IMR-90 (cell line): Measurements from ENCODE around the gene PITRM1. TPM values are rescaled to one million over a fixed set of nuclear protein-coding genes. Genes with fewer than 3 reads are reported as not detected.

Source experiments
- ATAC-seq: fragments of 200-7000 bp; cut with Tn5 transposase; 2 replicates; pipeline ENCODE4 v1.9.1; 2020; ENCODE audit warnings: low read depth, mild to moderate bottlenecking, moderate library complexity
- BruUV-seq: library from RNA; stranded (reverse); fragments of 400-500 nt; replicated peaks from 2 replicates; lab custom pipeline; 2021; lab: Mats Ljungman, UMichigan
- CTCF ChIA-PET: fragments of 300-600 bp; formaldehyde crosslinking; extraction: SDS; loops from one replicate; lab custom pipeline; 2021; ENCODE audit warnings: antibody characterized with exemption; lab: Yijun Ruan, JAX
- POLR2A ChIA-PET: fragments of 300-600 bp; sonication (Branson Sonifier 250); formaldehyde crosslinking; loops from one replicate; lab custom pipeline; 2022; ENCODE audit warnings: antibody characterized with exemption; ENCODE audit not compliant: unreplicated experiment; lab: Charles Lee
- DNase-seq: peaks from one replicate; pipeline ENCODE4 v3.0.0; 2013
- H2AFZ ChIP-seq: replicated peaks from 2 replicates; pipeline ENCODE3; 2013; ENCODE audit warnings: low read length, mild to moderate bottlenecking; ENCODE audit not compliant: poor library complexity
- H2AK5ac ChIP-seq: 2 replicates; pipeline ENCODE4 v1.6.1; 2013; ENCODE audit warnings: low read depth, low read length, inconsistent platforms
- H2AK9ac ChIP-seq: replicated peaks from 2 replicates; pipeline ENCODE3; 2013; ENCODE audit warnings: mild to moderate bottlenecking, low read depth, low read length, moderate library complexity; ENCODE audit not compliant: poor library complexity
- H2BK120ac ChIP-seq: 2 replicates; pipeline ENCODE4 v1.6.1; 2013; ENCODE audit warnings: low read depth, low read length, inconsistent platforms
- H2BK15ac ChIP-seq: 3 replicates; pipeline ENCODE4 v1.6.1; 2013; ENCODE audit warnings: low read depth, low read length, inconsistent platforms
- H2BK20ac ChIP-seq: 2 replicates; pipeline ENCODE4 v1.6.1; 2013; ENCODE audit warnings: low read depth, mild to moderate bottlenecking, inconsistent platforms, low read length, moderate library complexity
- H2BK5ac ChIP-seq: 2 replicates; pipeline ENCODE4 v1.6.1; 2013; ENCODE audit warnings: mild to moderate bottlenecking, low read depth, low read length, inconsistent platforms; ENCODE audit not compliant: poor library complexity, severe bottlenecking
- H3K14ac ChIP-seq: replicated peaks from 2 replicates; pipeline ENCODE4 v1.6.1; 2013; ENCODE audit warnings: low read depth, low read length, inconsistent platforms
- H3K18ac ChIP-seq: 2 replicates; pipeline ENCODE4 v1.6.1; 2013; ENCODE audit warnings: low read depth, low read length, control low read depth
- H3K23ac ChIP-seq: 2 replicates; pipeline ENCODE4 v1.6.1; 2013; ENCODE audit warnings: low read depth, low read length, inconsistent platforms
- H3K27ac ChIP-seq: 2 replicates; pipeline ENCODE4 v1.5.1; 2013; ENCODE audit warnings: mild to moderate bottlenecking, control low read depth, low read length; ENCODE audit not compliant: insufficient read depth
- H3K27me3 ChIP-seq: 2 replicates; pipeline ENCODE4 v1.6.1; 2013; ENCODE audit warnings: low read length; ENCODE audit not compliant: control insufficient read depth, insufficient read depth
- H3K36me3 ChIP-seq: 2 replicates; pipeline ENCODE4 v1.6.1; 2013; ENCODE audit warnings: low read length, mixed read lengths; ENCODE audit not compliant: control insufficient read depth, insufficient read depth
- H3K4ac ChIP-seq: 2 replicates; pipeline ENCODE4 v1.6.1; 2013; ENCODE audit warnings: low read depth, low read length, inconsistent platforms
- H3K4me1 ChIP-seq: 2 replicates; pipeline ENCODE4 v1.6.1; 2013; ENCODE audit warnings: low read length, mixed read lengths; ENCODE audit not compliant: control insufficient read depth, insufficient read depth
- H3K4me2 ChIP-seq: 2 replicates; pipeline ENCODE4 v1.6.1; 2013; ENCODE audit warnings: low read depth, mild to moderate bottlenecking, control low read depth, low read length, moderate library complexity
- H3K4me3 ChIP-seq: 2 replicates; pipeline ENCODE4 v1.5.1; 2013; ENCODE audit warnings: low read depth, mild to moderate bottlenecking, control low read depth, low read length, moderate library complexity; ENCODE audit not compliant: insufficient read depth
- H3K56ac ChIP-seq: 2 replicates; pipeline ENCODE4 v1.6.1; 2013; ENCODE audit warnings: low read length, inconsistent platforms; ENCODE audit not compliant: insufficient read depth; ENCODE audit errors: extremely low read depth
- H3K79me1 ChIP-seq, 2 experiments: 2 replicates each; pipeline ENCODE4 v1.6.1; 2013; ENCODE audit warnings: low read length in 2 of 2, inconsistent platforms in 1 of 2, low read depth in 1 of 2
- H3K9ac ChIP-seq: 2 replicates; pipeline ENCODE4 v1.6.1; 2013; ENCODE audit warnings: low read depth, low read length, control low read depth
- H3K9me1 ChIP-seq: 2 replicates; pipeline ENCODE4 v1.6.1; 2013; ENCODE audit warnings: low read length, inconsistent platforms; ENCODE audit not compliant: insufficient read depth
- H3K9me3 ChIP-seq: 2 replicates; pipeline ENCODE4 v1.6.1; 2013; ENCODE audit warnings: low read length; ENCODE audit not compliant: control insufficient read depth, insufficient read depth
- H4K20me1 ChIP-seq: 2 replicates; pipeline ENCODE4 v1.6.1; 2013; ENCODE audit warnings: low read length, inconsistent platforms; ENCODE audit not compliant: insufficient read depth
- H4K5ac ChIP-seq: 2 replicates; pipeline ENCODE4 v1.6.1; 2013; ENCODE audit warnings: mild to moderate bottlenecking, low read depth, low read length, control low read depth
- H4K8ac ChIP-seq, 2 experiments: 2 replicates each; pipeline ENCODE4 v1.6.1; 2013; ENCODE audit warnings: low read depth in 2 of 2, low read length in 2 of 2, control low read depth in 1 of 2, inconsistent platforms in 1 of 2
- H4K91ac ChIP-seq: 2 replicates; pipeline ENCODE4 v1.6.1; 2013; ENCODE audit warnings: low read depth, low read length, inconsistent platforms; ENCODE audit not compliant: insufficient read depth
- CEBPB ChIP-seq: IDR thresholded peaks from 2 replicates; pipeline ENCODE4 v1.6.1; 2012; ENCODE audit warnings: low read depth, low read length, improper control_type of control experiment
- CHD1 ChIP-seq: IDR thresholded peaks from 2 replicates; pipeline ENCODE4 v1.6.1; 2012; ENCODE audit warnings: low read depth, low read length, improper control_type of control experiment
- CTCF ChIP-seq: conservative IDR thresholded peaks from 2 replicates; pipeline ENCODE4 v1.5.1; 2012; ENCODE audit warnings: mild to moderate bottlenecking, low read depth, low read length, improper control_type of control experiment
- ELK1 ChIP-seq: fragments of 150-350 bp; IDR thresholded peaks from 2 replicates; pipeline ENCODE4 v1.6.1; 2016; ENCODE audit warnings: low read depth, mild to moderate bottlenecking, low read length, moderate library complexity, borderline replicate concordance
- MAFK ChIP-seq: IDR thresholded peaks from 2 replicates; pipeline ENCODE4 v1.6.1; 2012; ENCODE audit warnings: low read depth, low read length, improper control_type of control experiment
- MAZ ChIP-seq: IDR thresholded peaks from 2 replicates; pipeline ENCODE4 v1.6.1; 2012; ENCODE audit warnings: low read depth, mild to moderate bottlenecking, low read length, improper control_type of control experiment, moderate library complexity, borderline replicate concordance
- NFE2L2 ChIP-seq: fragments of 150-350 bp; IDR thresholded peaks from 2 replicates; pipeline ENCODE4 v1.6.1; 2016; ENCODE audit warnings: low read depth, mild to moderate bottlenecking, low read length
- POLR2A ChIP-seq: IDR thresholded peaks from 2 replicates; pipeline ENCODE4 v1.6.1; 2012; ENCODE audit warnings: mild to moderate bottlenecking, low read depth, low read length
- RAD21 ChIP-seq: IDR thresholded peaks from 2 replicates; pipeline ENCODE4 v1.6.1; 2012; ENCODE audit warnings: low read length, improper control_type of control experiment
- RCOR1 ChIP-seq: IDR thresholded peaks from 2 replicates; pipeline ENCODE4 v1.6.1; 2012; ENCODE audit warnings: mild to moderate bottlenecking, low read length, improper control_type of control experiment; ENCODE audit not compliant: insufficient replicate concordance
- RFX5 ChIP-seq: IDR thresholded peaks from 2 replicates; pipeline ENCODE4 v1.8.0; 2012; ENCODE audit warnings: low read depth, mild to moderate bottlenecking, low read length, moderate library complexity
- SMC3 ChIP-seq: fragments of 150-350 bp; IDR thresholded peaks from 2 replicates; pipeline ENCODE4 v1.6.1; 2016; ENCODE audit warnings: low read depth, mild to moderate bottlenecking, antibody characterized with exemption, low read length, moderate library complexity
- USF2 ChIP-seq: fragments of 150-350 bp; IDR thresholded peaks from 2 replicates; pipeline ENCODE4 v1.6.1; 2017; ENCODE audit warnings: mild to moderate bottlenecking, antibody characterized with exemption, low read length, low read depth
- WGBS, 2 experiments: methylation state at CpG; one replicate each; pipeline versions ENCODE4 v1.1.5 to v1.1.7; 2013; ENCODE audit warnings: missing lambda C conversion rate in 2 of 2; ENCODE audit not compliant: insufficient read length in 1 of 2; ENCODE audit errors: extremely low coverage in 2 of 2; 5-methylcytosine and 5-hydroxymethylcytosine counted together
- dilution Hi-C: fragments of 300-500 bp; cut with HindIII; formaldehyde crosslinking; loops from one replicate; pipeline ENCODE4 v1.14.3; 2018; ENCODE audit warnings: low sequenced_read_pairs; ENCODE audit not compliant: unreplicated experiment
- in situ Hi-C: fragments of 300-500 bp; cut with MboI; formaldehyde crosslinking; loops from 3 replicates; pipeline ENCODE4 v1.14.3; 2019; ENCODE audit warnings: low sequenced_read_pairs, inconsistent platforms, mixed read lengths
- intact Hi-C: fragments of 100-400 bp; cut with micrococcal nuclease; formaldehyde crosslinking; loops from 2 replicates; pipeline ENCODE4 v1.10.0; 2022
- polyA plus RNA-seq, 3 experiments: library from polyadenylated mRNA; depleted of rRNA; stranded (reverse); fragments of >200 nt; gene quantifications; 2 replicates each; pipeline ENCODE4 v1.2.3, GENCODE V29; 2012; ENCODE audit warnings: low replicate concordance in 1 of 3
- total RNA-seq: library from RNA; depleted of rRNA; stranded (reverse); fragments of >200 nt; gene quantifications from 2 replicates; pipeline ENCODE4 v1.2.3, GENCODE V29; 2012

PITRM1 gene
- total and polyA plus RNA-seq, 2 of the 4 experiments (the other 2 are of a cell fraction) = 97.1 to 124 TPM

- H3K4me3 ChIP-seq = no peak overlapping the region
- 80% methylated on average over 1 of the region's 12 CpGs; no CpG with 5 or more reads in 1 of the 2 experiments for WGBS, 2 experiments
Observed at GRCh38 chr10:3090388-3090787, 82.2 kb downstream of the PITRM1 start.

More at GRCh38 chr10:3090388-3090787, 82.2 kb downstream of the PITRM1 start:
- intact Hi-C loops (no loop called here), in situ Hi-C loops (no loop called here), dilution Hi-C loops (no loop called here)
- POLR2A ChIA-PET = no interaction called here
- peak overlapping the region; percentile 48 for H2AK9ac ChIP-seq
- CTCF ChIA-PET = interaction anchor here (1.1 kb wide), 1 partner anchor 44 kb away, joined by 3 read pairs; no protein-coding TSS in a partner anchor
- no TSS peak for BruUV-seq
- H3K23ac ChIP-seq = peak overlapping the region; percentile 1; the same call in 1 of the 2 replicates
- no peak overlapping the region for H3K9ac ChIP-seq
- H3K27ac ChIP-seq = peak overlapping the region; percentile 57
- H3K14ac ChIP-seq = 0 out of 2 replicates have a peak overlapping the region, but pooled peaks have one; percentile 31
- H3K4me1 ChIP-seq = peaks cover 34% of the 10 kb centered on the region
- H2BK15ac ChIP-seq = peak overlapping the region; percentile 34; the same call in 1 of the 3 replicates
- peak overlapping the region; percentile 38; the same call in 1 of the 2 replicates for H2BK120ac ChIP-seq
- H4K91ac ChIP-seq = peak overlapping the region; percentile 62
- H3K4ac ChIP-seq = peak overlapping the region; percentile 85
- H4K5ac ChIP-seq = peak overlapping the region; percentile 12; the same call in 1 of the 2 replicates
- H2AFZ ChIP-seq = peak overlapping the region; percentile 61
- ATAC-seq = no peak
- H3K27me3 ChIP-seq = no peaks in the 10 kb centered on the region
- 0 out of 2 replicates have a peak overlapping the region, but pooled peaks have one; percentile 33 for H3K18ac ChIP-seq
- TF ChIP-seq RAD21 (no peak), RFX5 (no peak), CEBPB (no peak), MAFK (no peak), USF2 (no peak), RCOR1 (no peak), SMC3 (no peak), CHD1 (no peak), CTCF (no peak), ELK1 (no peak), POLR2A (no peak), NFE2L2 (no peak), MAZ (no peak)
- 0 out of 2 replicates have a peak overlapping the region, but pooled peaks have one; percentile 35 for H2BK20ac ChIP-seq
- H3K36me3 ChIP-seq = peaks cover 28% of the 10 kb centered on the region
- H3K9me1 ChIP-seq = peaks cover 33% of the 10 kb centered on the region
- H3K4me2 ChIP-seq = no peak overlapping the region
- no peak for DNase-seq
- no peak overlapping the region for H3K56ac ChIP-seq
- H2BK5ac ChIP-seq = peak overlapping the region; percentile 89
- H2AK5ac ChIP-seq = peak overlapping the region; percentile 82
- peak overlapping the region; percentile 40 to 63; a peak in 2 of 4 replicates for H4K8ac ChIP-seq
- peaks cover 45% of the 10 kb centered on the region for H4K20me1 ChIP-seq
- H3K79me1 ChIP-seq = peaks cover 14 to 78% of the 10 kb centered on the region in 2 experiments
- no peaks in the 10 kb centered on the region for H3K9me3 ChIP-seq
